HUES6 (cell line): ENCODE data around the gene MBNL3.
"Not testable (repeated sequence)": the region's sequence is repeated elsewhere in the genome, so short reads cannot be mapped to it uniquely, and the experiment has no call there.

Experiments used
- H3K27ac ChIP-seq: 2 replicates; pipeline ENCODE4 v1.7.0; 2013; ENCODE audit warnings: low read depth, mild to moderate bottlenecking, low read length, inconsistent platforms
- H3K27me3 ChIP-seq: 2 replicates; pipeline ENCODE4 v1.6.1; 2013; ENCODE audit warnings: low read length; ENCODE audit not compliant: control insufficient read depth, insufficient read depth
- H3K36me3 ChIP-seq: 2 replicates; pipeline ENCODE4 v1.6.1; 2013; ENCODE audit warnings: low read length; ENCODE audit not compliant: control insufficient read depth, insufficient read depth
- H3K4me1 ChIP-seq: 2 replicates; pipeline ENCODE4 v1.6.1; 2013; ENCODE audit warnings: low read length; ENCODE audit not compliant: control insufficient read depth, insufficient read depth
- H3K4me3 ChIP-seq: 2 replicates; pipeline ENCODE4 v1.5.1; 2013; ENCODE audit warnings: low read depth, low read length
- H3K9ac ChIP-seq: one replicate; pipeline ENCODE4 v1.6.1; 2013; ENCODE audit warnings: mild to moderate bottlenecking, low read length
- H3K9me3 ChIP-seq: 2 replicates; pipeline ENCODE4 v1.6.1; 2013; ENCODE audit warnings: low read depth, low read length; ENCODE audit not compliant: control insufficient read depth, insufficient read depth

Gene MBNL3

GRCh38 chrX:132474544-132475248 is 14.1 kb downstream of the MBNL3 start:
- Histone ChIP-seq H3K36me3 (no peaks in the 10 kb centered on the region), H3K27ac (no peak overlapping the region), H3K4me3 (no peak overlapping the region), H3K9me3 (no peaks in the 10 kb centered on the region), H3K27me3 (peaks cover 15% of the 10 kb centered on the region; the same call in 1 of the 2 replicates), H3K9ac (no peak overlapping the region), H3K4me1 (peaks cover 2% of the 10 kb centered on the region; the same call in 1 of the 2 replicates)

GRCh38 chrX:132472397-132472796 is 16.4 kb downstream of the MBNL3 start:
- Histone ChIP-seq H3K36me3 (no peaks in the 10 kb centered on the region), H3K4me1 (no peaks in the 10 kb centered on the region), H3K9me3 (no peaks in the 10 kb centered on the region), H3K9ac (no peak overlapping the region), H3K4me3 (no peak overlapping the region), H3K27ac (no peak overlapping the region), H3K27me3 (peaks cover 19% of the 10 kb centered on the region; the same call in 1 of the 2 replicates)

- no peak overlapping the region for H3K4me3 ChIP-seq
- no peaks in the 10 kb centered on the region for H3K9me3 ChIP-seq
- no peak overlapping the region for H3K27ac ChIP-seq
- peaks cover 19% of the 10 kb centered on the region; the same call in 1 of the 2 replicates for H3K27me3 ChIP-seq
- H3K4me1 ChIP-seq: no peaks in the 10 kb centered on the region
- no peaks in the 10 kb centered on the region for H3K36me3 ChIP-seq
- no peak overlapping the region for H3K9ac ChIP-seq
Measured at GRCh38 chrX:132470831-132471230, 18.0 kb downstream of the MBNL3 start.

- Histone ChIP-seq H3K4me3 (no peak overlapping the region), H3K27ac (no peak overlapping the region), H3K9ac (no peak overlapping the region), H3K36me3 (no peaks in the 10 kb centered on the region), H3K9me3 (no peaks in the 10 kb centered on the region), H3K4me1 (no peaks in the 10 kb centered on the region), H3K27me3 (peaks cover 16% of the 10 kb centered on the region; the same call in 1 of the 2 replicates)
Measured at GRCh38 chrX:132470179-132470578, 18.7 kb downstream of the MBNL3 start.

GRCh38 chrX:132468454-132468853 is 20.4 kb downstream of the MBNL3 start:
- Histone ChIP-seq H3K4me3 (no peak overlapping the region), H3K4me1 (no peaks in the 10 kb centered on the region), H3K36me3 (no peaks in the 10 kb centered on the region), H3K27ac (no peak overlapping the region), H3K9me3 (no peaks in the 10 kb centered on the region), H3K27me3 (peaks cover 8% of the 10 kb centered on the region; the same call in 1 of the 2 replicates), H3K9ac (no peak overlapping the region)

GRCh38 chrX:132467989-132468388 is 20.8 kb downstream of the MBNL3 start:
- peaks cover 8% of the 10 kb centered on the region; the same call in 1 of the 2 replicates for H3K27me3 ChIP-seq
- H3K36me3 ChIP-seq: no peaks in the 10 kb centered on the region
- H3K9me3 ChIP-seq: no peaks in the 10 kb centered on the region
- no peak overlapping the region for H3K27ac ChIP-seq
- H3K4me1 ChIP-seq: no peaks in the 10 kb centered on the region
- no peak overlapping the region for H3K4me3 ChIP-seq
- H3K9ac ChIP-seq: no peak overlapping the region

GRCh38 chrX:132467026-132467425 is 21.8 kb downstream of the MBNL3 start:
- H3K4me3 ChIP-seq: no peak overlapping the region
- H3K9ac ChIP-seq: no peak overlapping the region
- no peaks in the 10 kb centered on the region for H3K4me1 ChIP-seq
- no peaks in the 10 kb centered on the region for H3K9me3 ChIP-seq
- no peak overlapping the region for H3K27ac ChIP-seq
- peaks cover 4% of the 10 kb centered on the region; the same call in 1 of the 2 replicates for H3K27me3 ChIP-seq
- H3K36me3 ChIP-seq: no peaks in the 10 kb centered on the region

- no peak overlapping the region for H3K4me3 ChIP-seq
- H3K9ac ChIP-seq: no peak overlapping the region
- H3K27ac ChIP-seq: no peak overlapping the region
- H3K9me3 ChIP-seq: no peaks in the 10 kb centered on the region
- H3K4me1 ChIP-seq: no peaks in the 10 kb centered on the region
- H3K36me3 ChIP-seq: no peaks in the 10 kb centered on the region
- no peaks in the 10 kb centered on the region; the same call in 1 of the 2 replicates for H3K27me3 ChIP-seq
Measured at GRCh38 chrX:132463411-132463810, 25.4 kb downstream of the MBNL3 start.

- no peaks in the 10 kb centered on the region for H3K36me3 ChIP-seq
- no peak overlapping the region for H3K27ac ChIP-seq
- no peak overlapping the region for H3K9ac ChIP-seq
- H3K9me3 ChIP-seq: no peaks in the 10 kb centered on the region
- no peaks in the 10 kb centered on the region; the same call in 1 of the 2 replicates for H3K27me3 ChIP-seq
- H3K4me3 ChIP-seq: no peak overlapping the region
- no peaks in the 10 kb centered on the region for H3K4me1 ChIP-seq
Measured at GRCh38 chrX:132461886-132462285, 27.0 kb downstream of the MBNL3 start.

GRCh38 chrX:132452911-132453550 is 35.8 kb downstream of the MBNL3 start:
- no peaks in the 10 kb centered on the region for H3K4me1 ChIP-seq
- H3K27ac ChIP-seq: no peak overlapping the region
- 0 out of 2 replicates have a peak, but pooled peaks cover 3% of the 10 kb centered on the region for H3K9me3 ChIP-seq
- H3K27me3 ChIP-seq: no peaks in the 10 kb centered on the region; the same call in 1 of the 2 replicates
- H3K4me3 ChIP-seq: no peak overlapping the region
- no peaks in the 10 kb centered on the region for H3K36me3 ChIP-seq
- no peak overlapping the region for H3K9ac ChIP-seq

GRCh38 chrX:132445909-132446308 is 42.9 kb downstream of the MBNL3 start:
- H3K4me3 ChIP-seq: not testable (repeated sequence)

More at GRCh38 chrX:132445909-132446308, 42.9 kb downstream of the MBNL3 start:
- H3K36me3 ChIP-seq, H3K9me3 ChIP-seq, H3K27me3 ChIP-seq, H3K4me1 ChIP-seq, H3K27ac ChIP-seq, H3K9ac ChIP-seq: not testable (repeated sequence)
